ENCODE data around the gene SMG5. TPM values are rescaled to one million over a fixed set of nuclear protein-coding genes. Genes with fewer than 3 reads are reported as not detected.
"Not testable (repeated sequence)": the region's sequence is repeated elsewhere in the genome, so short reads cannot be mapped to it uniquely, and the experiment has no call there.

The SMG5 gene
- total RNA-seq, 1 experiment from 2014 or later = 155 TPM

- CTCF ChIA-PET = interaction anchor here (0.6 kb wide), 1 partner anchor 22 kb away, joined by 3 read pairs; no protein-coding TSS in a partner anchor
- no peak for DNase-seq
- Histone ChIP-seq H3K9me3 (no peaks in the 10 kb centered on the region), H3K4me1 (peaks cover 6% of the 10 kb centered on the region; the same call in 1 of the 2 replicates), H3K4me3 (ENCODE audit: low read depth, low read length) (no peak overlapping the region), H3K36me3 (ENCODE audit: control insufficient read depth, insufficient read depth, low read length) (no peaks in the 10 kb centered on the region; the same call in 1 of the 2 replicates), H3K27me3 (replicated peaks; ENCODE audit: control insufficient read depth, insufficient read depth, low read length) (no peaks in the 10 kb centered on the region)
- TF ChIP-seq, protein P1, sequence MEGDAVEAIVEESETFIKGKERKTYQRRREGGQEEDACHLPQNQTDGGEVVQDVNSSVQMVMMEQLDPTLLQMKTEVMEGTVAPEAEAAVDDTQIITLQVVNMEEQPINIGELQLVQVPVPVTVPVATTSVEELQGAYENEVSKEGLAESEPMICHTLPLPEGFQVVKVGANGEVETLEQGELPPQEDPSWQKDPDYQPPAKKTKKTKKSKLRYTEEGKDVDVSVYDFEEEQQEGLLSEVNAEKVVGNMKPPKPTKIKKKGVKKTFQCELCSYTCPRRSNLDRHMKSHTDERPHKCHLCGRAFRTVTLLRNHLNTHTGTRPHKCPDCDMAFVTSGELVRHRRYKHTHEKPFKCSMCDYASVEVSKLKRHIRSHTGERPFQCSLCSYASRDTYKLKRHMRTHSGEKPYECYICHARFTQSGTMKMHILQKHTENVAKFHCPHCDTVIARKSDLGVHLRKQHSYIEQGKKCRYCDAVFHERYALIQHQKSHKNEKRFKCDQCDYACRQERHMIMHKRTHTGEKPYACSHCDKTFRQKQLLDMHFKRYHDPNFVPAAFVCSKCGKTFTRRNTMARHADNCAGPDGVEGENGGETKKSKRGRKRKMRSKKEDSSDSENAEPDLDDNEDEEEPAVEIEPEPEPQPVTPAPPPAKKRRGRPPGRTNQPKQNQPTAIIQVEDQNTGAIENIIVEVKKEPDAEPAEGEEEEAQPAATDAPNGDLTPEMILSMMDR (IDR thresholded peaks at IDR 0.05; ENCODE audit: insufficient read depth in 1 of 2, low read depth in 1 of 2, low read length in 1 of 2, severe bottlenecking in 1 of 2, unreplicated experiment in 1 of 2) = no peak
- Mint-ChIP-seq H3K36me3 (ENCODE audit: insufficient read depth, unreplicated experiment) (peaks cover 25% of the 10 kb centered on the region), H3K9me3 (ENCODE audit: unreplicated experiment) (no peaks in the 10 kb centered on the region), H3K27me3 (ENCODE audit: insufficient read depth, unreplicated experiment) (no peaks in the 10 kb centered on the region), H3K4me3 (ENCODE audit: unreplicated experiment) (no peak overlapping the region), H3K4me1 (ENCODE audit: low read depth, unreplicated experiment) (peaks cover 6% of the 10 kb centered on the region), H3K27ac (ENCODE audit: unreplicated experiment) (no peak overlapping the region)
- POLR2A ChIA-PET = no interaction called here
- BruUV-seq (replicated peaks) = no TSS peak
- intact Hi-C loops (cut with micrococcal nuclease; ENCODE audit: unreplicated experiment) = no loop called here
These were observed 60.5 kb downstream of the SMG5 start for GRCh38 chr1:156221986-156222692.

DNA sequence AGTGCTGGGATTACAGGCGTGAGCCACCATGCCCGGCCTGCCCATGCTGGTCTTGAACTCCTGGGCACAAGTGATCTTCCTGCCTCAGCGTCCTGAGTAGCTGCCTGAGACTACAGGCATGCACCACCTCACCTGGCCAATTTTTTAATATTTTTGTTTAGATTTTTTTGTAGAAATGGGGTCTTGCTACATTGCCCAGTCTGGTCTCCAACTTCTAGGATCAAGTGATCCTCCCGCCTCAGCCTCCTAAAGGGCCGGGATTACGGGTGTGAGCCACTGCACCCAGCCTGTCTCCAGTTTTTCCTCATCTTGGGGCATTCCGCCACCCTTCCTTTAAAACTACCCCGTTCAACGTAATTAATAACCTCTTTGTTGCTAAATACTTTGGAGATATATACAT is 62.4 kb downstream of the SMG5 start:
- TF ChIP-seq, protein P1 (IDR thresholded peaks at IDR 0.05; ENCODE audit: insufficient read depth in 1 of 2, low read depth in 1 of 2, low read length in 1 of 2, severe bottlenecking in 1 of 2, unreplicated experiment in 1 of 2) = no peak
- ChIA-PET CTCF (no interaction called here), POLR2A (no interaction called here)
- no TSS peak for BruUV-seq (replicated peaks)
- Histone ChIP-seq H3K9me3 (no peaks in the 10 kb centered on the region), H3K4me3 (ENCODE audit: low read depth, low read length) (no peak overlapping the region), H3K36me3 (ENCODE audit: control insufficient read depth, insufficient read depth, low read length) (no peaks in the 10 kb centered on the region), H3K4me1 (peaks cover 5% of the 10 kb centered on the region; the same call in 1 of the 2 replicates), H3K27me3 (replicated peaks; ENCODE audit: control insufficient read depth, insufficient read depth, low read length) (no peaks in the 10 kb centered on the region)
- H3K9me3 Mint-ChIP-seq (ENCODE audit: unreplicated experiment) = no peaks in the 10 kb centered on the region
- H3K4me3 Mint-ChIP-seq (ENCODE audit: unreplicated experiment) = no peak overlapping the region
- H3K27ac Mint-ChIP-seq (ENCODE audit: unreplicated experiment) = no peak overlapping the region
- H3K27me3 Mint-ChIP-seq (ENCODE audit: insufficient read depth, unreplicated experiment) = no peaks in the 10 kb centered on the region
- peaks cover 6% of the 10 kb centered on the region for H3K4me1 Mint-ChIP-seq (ENCODE audit: low read depth, unreplicated experiment)
- no peak for DNase-seq
- H3K36me3 Mint-ChIP-seq (ENCODE audit: insufficient read depth, unreplicated experiment) = peaks cover 25% of the 10 kb centered on the region
- intact Hi-C loops (cut with micrococcal nuclease; ENCODE audit: unreplicated experiment) = no loop called here

GRCh38 chr1:156217871-156218270 is 64.8 kb downstream of the SMG5 start:
- DNase-seq = no peak
- H3K4me3 ChIP-seq (ENCODE audit: low read depth, low read length) = no peak overlapping the region
- H3K36me3 Mint-ChIP-seq (ENCODE audit: insufficient read depth, unreplicated experiment) = peaks cover 29% of the 10 kb centered on the region
- no peaks in the 10 kb centered on the region for H3K9me3 ChIP-seq
- H3K4me3 Mint-ChIP-seq (ENCODE audit: unreplicated experiment) = no peak overlapping the region
- intact Hi-C loops (cut with micrococcal nuclease; ENCODE audit: unreplicated experiment) = no loop called here
- H3K9me3 Mint-ChIP-seq (ENCODE audit: unreplicated experiment) = no peaks in the 10 kb centered on the region
- no peak overlapping the region for H3K27ac Mint-ChIP-seq (ENCODE audit: unreplicated experiment)
- H3K4me1 Mint-ChIP-seq (ENCODE audit: low read depth, unreplicated experiment) = peaks cover 13% of the 10 kb centered on the region
- ChIA-PET CTCF (interaction anchor here (1.2 kb wide), 1 partner anchor 24 kb away, joined by 3 read pairs; no protein-coding TSS in a partner anchor), POLR2A (interaction anchor here (0.7 kb wide), 1 partner anchor 63 kb away, joined by 3 read pairs; no protein-coding TSS in a partner anchor)
- TF ChIP-seq, protein P1 (IDR thresholded peaks at IDR 0.05; ENCODE audit: insufficient read depth in 1 of 2, low read depth in 1 of 2, low read length in 1 of 2, severe bottlenecking in 1 of 2, unreplicated experiment in 1 of 2) = no peak
- H3K36me3 ChIP-seq (ENCODE audit: control insufficient read depth, insufficient read depth, low read length) = no peaks in the 10 kb centered on the region; the same call in 1 of the 2 replicates
- H3K4me1 ChIP-seq = peaks cover 7% of the 10 kb centered on the region
- BruUV-seq (replicated peaks) = no TSS peak
- no peaks in the 10 kb centered on the region for H3K27me3 ChIP-seq (replicated peaks; ENCODE audit: control insufficient read depth, insufficient read depth, low read length)
- H3K27me3 Mint-ChIP-seq (ENCODE audit: insufficient read depth, unreplicated experiment) = no peaks in the 10 kb centered on the region

DNA sequence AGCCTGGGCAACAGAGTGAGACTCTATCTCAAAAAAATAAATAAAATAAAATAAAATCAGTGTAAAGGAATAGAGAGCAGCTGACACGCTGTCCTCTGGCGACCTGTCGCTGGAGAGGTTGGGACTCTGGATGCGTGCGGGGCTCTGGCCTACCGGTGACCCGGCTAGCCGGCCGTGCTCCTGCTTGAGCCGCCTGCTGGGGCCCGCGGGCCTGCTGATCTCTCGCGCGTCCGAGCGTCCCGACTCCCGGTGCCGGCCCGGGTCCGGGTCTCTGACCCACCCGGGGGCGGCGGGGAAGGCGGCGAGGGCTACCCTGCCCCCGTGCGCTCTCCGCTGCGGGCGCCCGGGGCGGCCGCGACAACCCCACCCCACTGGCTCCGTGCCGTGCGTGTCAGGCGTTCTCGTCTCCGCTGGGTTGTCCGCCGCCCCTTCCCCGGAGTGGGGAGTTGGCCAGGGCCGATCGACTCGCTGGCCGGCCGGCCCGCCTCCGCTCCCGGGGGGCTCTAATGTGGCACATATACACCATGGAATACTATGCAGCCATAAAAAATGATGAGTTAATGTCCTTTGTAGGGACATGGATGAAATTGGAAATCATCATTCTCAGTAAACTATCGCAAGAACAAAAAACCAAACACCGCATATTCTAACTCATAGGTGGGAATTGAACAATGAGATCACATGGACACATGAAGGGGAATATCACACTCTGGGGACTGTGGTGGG is 66.1 kb downstream of the SMG5 start:
- H3K27ac Mint-ChIP-seq (ENCODE audit: unreplicated experiment); H3K4me3 ChIP-seq (ENCODE audit: low read depth, low read length); POLR2A ChIA-PET; DNase-seq; H3K9me3 Mint-ChIP-seq (ENCODE audit: unreplicated experiment); H3K4me3 Mint-ChIP-seq (ENCODE audit: unreplicated experiment); H3K9me3 ChIP-seq; BruUV-seq (replicated peaks); H3K27me3 Mint-ChIP-seq (ENCODE audit: insufficient read depth, unreplicated experiment); H3K27me3 ChIP-seq (replicated peaks; ENCODE audit: control insufficient read depth, insufficient read depth, low read length); CTCF ChIA-PET; intact Hi-C loops (cut with micrococcal nuclease; ENCODE audit: unreplicated experiment); H3K36me3 ChIP-seq (ENCODE audit: control insufficient read depth, insufficient read depth, low read length): not testable (repeated sequence)
- peaks cover 12% of the 10 kb centered on the region for H3K4me1 ChIP-seq
- H3K4me1 Mint-ChIP-seq (ENCODE audit: low read depth, unreplicated experiment) = peaks cover 22% of the 10 kb centered on the region
- peaks cover 36% of the 10 kb centered on the region for H3K36me3 Mint-ChIP-seq (ENCODE audit: insufficient read depth, unreplicated experiment)
